ENCODE measurements around the gene SLC6A12. TPM values are rescaled to one million over a fixed set of nuclear protein-coding genes. Genes with fewer than 3 reads are reported as not detected.

The SLC6A12 gene
- total RNA-seq, 4 donors from 2014 or later, result 0.17 to 0.78 (median 0.34) TPM; not detected in 1

- Histone ChIP-seq H3K27me3 (peaks cover 0 to 34% (median 0%) of the 10 kb centered on the region in 4 donors), H3K4me3 (no peak overlapping the region), H3K27ac (replicated peaks in 1 of 4) (no peak overlapping the region), H3K4me1 (no peaks in the 10 kb centered on the region), H3K36me3 (no peaks in the 10 kb centered on the region), H3K9me3 (no peaks in the 10 kb centered on the region)
- WGBS, result 81% methylated on average over 25 of the region's 26 CpGs
- DNase-seq (ENCODE audit: extremely low spot score), result no peak
- intact Hi-C loops (cut with DNase I), result no loop called here
- TF ChIP-seq POLR2AphosphoS5 (IDR thresholded peaks at IDR 0.05), result no peak
- no peak for TF ChIP-seq POLR2A (IDR thresholded peaks at IDR 0.05; ENCODE audit: low read depth)
- no peak for TF ChIP-seq CTCF (IDR thresholded peaks at IDR 0.05)
- no peak for TF ChIP-seq EP300 (IDR thresholded peaks at IDR 0.05)
These were observed 15.7 kb upstream of the SLC6A12 start for GRCh38 chr12:229441-230191.

GRCh38 chr12:228846-229200 lies 14.9 kb upstream of the SLC6A12 start:
- H3K9me3 ChIP-seq, result no peaks in the 10 kb centered on the region
- peaks cover 0 to 34% (median 0%) of the 10 kb centered on the region in 4 donors for H3K27me3 ChIP-seq
- TF ChIP-seq POLR2A (IDR thresholded peaks at IDR 0.05; ENCODE audit: low read depth) (no peak), CTCF (IDR thresholded peaks at IDR 0.05) (no peak), POLR2AphosphoS5 (IDR thresholded peaks at IDR 0.05) (no peak), EP300 (IDR thresholded peaks at IDR 0.05) (no peak)
- no peaks in the 10 kb centered on the region for H3K4me1 ChIP-seq
- H3K27ac ChIP-seq (replicated peaks in 1 of 4), result no peak overlapping the region
- no peaks in the 10 kb centered on the region for H3K36me3 ChIP-seq
- H3K4me3 ChIP-seq, result no peak overlapping the region
- intact Hi-C loops (cut with DNase I), result no loop called here
- no peak for DNase-seq (ENCODE audit: extremely low spot score)
- WGBS, result 64% methylated on average over 3 of the region's 3 CpGs

GRCh38 chr12:227923-228845 lies 14.2 kb upstream of the SLC6A12 start:
- no peak for TF ChIP-seq POLR2AphosphoS5 (IDR thresholded peaks at IDR 0.05)
- no peak for TF ChIP-seq CTCF (IDR thresholded peaks at IDR 0.05)
- no peak for TF ChIP-seq EP300 (IDR thresholded peaks at IDR 0.05)
- TF ChIP-seq POLR2A (IDR thresholded peaks at IDR 0.05; ENCODE audit: low read depth), result no peak
- intact Hi-C loops (cut with DNase I), result no loop called here
- peaks cover 0 to 33% (median 0%) of the 10 kb centered on the region in 4 donors for H3K27me3 ChIP-seq
- H3K9me3 ChIP-seq, result no peaks in the 10 kb centered on the region
- 74% methylated on average over 18 of the region's 18 CpGs for WGBS
- H3K27ac ChIP-seq (replicated peaks in 1 of 4), result no peak overlapping the region
- H3K4me1 ChIP-seq, result no peaks in the 10 kb centered on the region
- no peak overlapping the region for H3K4me3 ChIP-seq
- no peak for DNase-seq (ENCODE audit: extremely low spot score)
- no peaks in the 10 kb centered on the region for H3K36me3 ChIP-seq

- Histone ChIP-seq H3K36me3 (no peaks in the 10 kb centered on the region), H3K4me3 (no peak overlapping the region), H3K27me3 (peaks cover 0 to 25% (median 0%) of the 10 kb centered on the region in 4 donors), H3K27ac (replicated peaks in 1 of 4) (no peak overlapping the region), H3K9me3 (no peaks in the 10 kb centered on the region), H3K4me1 (no peaks in the 10 kb centered on the region)
- intact Hi-C loops (cut with DNase I), result no loop called here
- DNase-seq (ENCODE audit: extremely low spot score), result no peak
- TF ChIP-seq POLR2A (IDR thresholded peaks at IDR 0.05; ENCODE audit: low read depth) (no peak), CTCF (IDR thresholded peaks at IDR 0.05) (no peak), EP300 (IDR thresholded peaks at IDR 0.05) (no peak), POLR2AphosphoS5 (IDR thresholded peaks at IDR 0.05) (no peak)
- 94% methylated on average over 4 of the region's 7 CpGs for WGBS
These were observed 13.4 kb upstream of the SLC6A12 start for GRCh38 chr12:227286-227915.

All from esophagus muscularis mucosa (tissue), 4 donors.